H9 (cell line): ENCODE results near the gene CELA3A. TPM values are rescaled to one million over a fixed set of nuclear protein-coding genes. Genes with fewer than 3 reads are reported as not detected.

Experiments
- DNase-seq: peaks from one replicate; pipeline ENCODE4 v3.0.0-alpha.2; 2017
- H2AFZ ChIP-seq: one replicate; pipeline ENCODE4 v1.6.1; 2013; ENCODE audit warnings: mild to moderate bottlenecking, low read length, control low read depth, moderate library complexity
- H2AK5ac ChIP-seq: 2 replicates; pipeline ENCODE4 v1.6.1; 2013; ENCODE audit warnings: low read length, control low read depth, mixed read lengths; ENCODE audit not compliant: insufficient read length
- H2BK120ac ChIP-seq: one replicate; pipeline ENCODE4 v1.6.1; 2013; ENCODE audit warnings: low read depth, mild to moderate bottlenecking, low read length, control low read depth, inconsistent platforms; ENCODE audit not compliant: poor library complexity, severe bottlenecking
- H2BK12ac ChIP-seq: 2 replicates; pipeline ENCODE4 v1.6.1; 2013; ENCODE audit warnings: low read length, control low read depth, mixed read lengths, low read depth; ENCODE audit not compliant: insufficient read length
- H2BK15ac ChIP-seq: 2 replicates; pipeline ENCODE4 v1.6.1; 2013; ENCODE audit warnings: low read depth, low read length, control low read depth
- H2BK20ac ChIP-seq: one replicate; pipeline ENCODE4 v1.6.1; 2013; ENCODE audit warnings: low read depth, mild to moderate bottlenecking, low read length, control low read depth, inconsistent platforms; ENCODE audit not compliant: poor library complexity, severe bottlenecking
- H2BK5ac ChIP-seq: 2 replicates; pipeline ENCODE4 v1.6.1; 2013; ENCODE audit warnings: low read length, control low read depth, mixed read lengths; ENCODE audit not compliant: insufficient read length
- H3K14ac ChIP-seq: 2 replicates; pipeline ENCODE4 v1.6.1; 2013; ENCODE audit warnings: low read length, control low read depth; ENCODE audit not compliant: insufficient read depth
- H3K18ac ChIP-seq: 2 replicates; pipeline ENCODE4 v1.6.1; 2013; ENCODE audit warnings: low read depth, mild to moderate bottlenecking, mixed read lengths, low read length, control low read depth; ENCODE audit not compliant: insufficient read length
- H3K23ac ChIP-seq: 2 replicates; pipeline ENCODE4 v1.6.1; 2013; ENCODE audit warnings: low read length, control low read depth, mixed read lengths, low read depth; ENCODE audit not compliant: insufficient read length
- H3K23me2 ChIP-seq: 2 replicates; pipeline ENCODE4 v1.6.1; 2013; ENCODE audit warnings: low read depth, mild to moderate bottlenecking, mixed read lengths, low read length, control low read depth; ENCODE audit not compliant: insufficient read length, poor library complexity, severe bottlenecking
- H3K27ac ChIP-seq: 2 replicates; pipeline ENCODE4 v1.5.1; 2013; ENCODE audit warnings: low read length, control low read depth, mixed read lengths, low read depth; ENCODE audit not compliant: insufficient read length
- H3K27me3 ChIP-seq: 2 replicates; pipeline ENCODE4 v1.6.1; 2013; ENCODE audit warnings: low read length, control low read depth, inconsistent platforms; ENCODE audit not compliant: insufficient read depth
- H3K4ac ChIP-seq: 2 replicates; pipeline ENCODE4 v1.6.1; 2013; ENCODE audit warnings: low read depth, mild to moderate bottlenecking, control low read depth, inconsistent platforms, low read length, moderate library complexity
- H3K4me1 ChIP-seq: 2 replicates; pipeline ENCODE4 v1.6.1; 2013; ENCODE audit warnings: low read length, control low read depth, inconsistent platforms; ENCODE audit not compliant: insufficient read depth
- H3K4me2 ChIP-seq: 2 replicates; pipeline ENCODE4 v1.6.1; 2013; ENCODE audit warnings: low read length, control low read depth, mixed read lengths; ENCODE audit not compliant: insufficient read length, insufficient read depth
- H3K56ac ChIP-seq: 2 replicates; pipeline ENCODE4 v1.6.1; 2013; ENCODE audit warnings: low read depth, mild to moderate bottlenecking, mixed read lengths, low read length, control low read depth; ENCODE audit not compliant: insufficient read length
- H3K79me1 ChIP-seq: 2 replicates; pipeline ENCODE4 v1.6.1; 2013; ENCODE audit warnings: low read depth, mild to moderate bottlenecking, moderate library complexity, low read length, control low read depth, inconsistent platforms; ENCODE audit not compliant: insufficient read depth, poor library complexity, severe bottlenecking
- H3K79me2 ChIP-seq: 2 replicates; pipeline ENCODE4 v1.6.1; 2013; ENCODE audit warnings: low read length, control low read depth, inconsistent platforms; ENCODE audit not compliant: insufficient read depth
- H3K9ac ChIP-seq: 2 replicates; pipeline ENCODE4 v1.6.1; 2013; ENCODE audit warnings: low read length, control low read depth, mixed read lengths; ENCODE audit not compliant: insufficient read length; ENCODE audit errors: extremely low read depth
- H3K9me3 ChIP-seq: one replicate; pipeline ENCODE4 v1.6.1; 2013; ENCODE audit warnings: low read depth, low read length, inconsistent platforms; ENCODE audit not compliant: control insufficient read depth
- H3T11ph ChIP-seq: one replicate; pipeline ENCODE4 v1.6.1; 2013; ENCODE audit warnings: mild to moderate bottlenecking, low read length, control low read depth, inconsistent platforms
- H4K20me1 ChIP-seq: one replicate; pipeline ENCODE4 v1.6.1; 2013; ENCODE audit not compliant: control insufficient read depth, insufficient read length, insufficient read depth
- H4K5ac ChIP-seq: 2 replicates; pipeline ENCODE4 v1.6.1; 2013; ENCODE audit warnings: low read depth, mild to moderate bottlenecking, mixed read lengths, low read length, control low read depth; ENCODE audit not compliant: insufficient read length
- H4K8ac ChIP-seq: replicated peaks from 2 replicates; pipeline ENCODE4 v1.6.1; 2013; ENCODE audit warnings: low read length, control low read depth, mixed read lengths, low read depth; ENCODE audit not compliant: insufficient read length
- H4K91ac ChIP-seq: 2 replicates; pipeline ENCODE4 v1.6.1; 2013; ENCODE audit warnings: low read depth, mild to moderate bottlenecking, moderate library complexity, mixed read lengths, low read length, control low read depth; ENCODE audit not compliant: insufficient read length
- H3K27ac Mint-ChIP-seq, 3 experiments: 2 replicates in 2 of 3; 3 replicates in 1 of 3; pipeline ENCODE4 v1.8.0; 2020 to 2021; ENCODE audit warnings: mixed read lengths in 3 of 3, mild to moderate bottlenecking in 1 of 3, moderate library complexity in 1 of 3
- H3K27me3 Mint-ChIP-seq: 2 replicates; pipeline ENCODE4 v1.8.0; 2021; ENCODE audit warnings: low read depth, mild to moderate bottlenecking, moderate library complexity, mixed read lengths
- H3K36me3 Mint-ChIP-seq, 3 experiments: 2 replicates in 2 of 3; 3 replicates in 1 of 3; pipeline ENCODE4 v1.8.0; 2020 to 2021; ENCODE audit warnings: low read depth in 3 of 3, mixed read lengths in 3 of 3; ENCODE audit not compliant: insufficient read depth in 1 of 3
- H3K4me1 Mint-ChIP-seq, 2 experiments: 2 replicates each; pipeline ENCODE4 v1.8.0; 2020; ENCODE audit warnings: mixed read lengths in 2 of 2
- H3K4me3 Mint-ChIP-seq, 2 experiments: 2 replicates in 1 of 2; 3 replicates in 1 of 2; pipeline ENCODE4 v1.8.0; 2020 to 2021; ENCODE audit warnings: mild to moderate bottlenecking in 2 of 2, mixed read lengths in 2 of 2, moderate library complexity in 1 of 2
- H3K9me3 Mint-ChIP-seq, 2 experiments: 2 replicates in 1 of 2; 3 replicates in 1 of 2; pipeline ENCODE4 v1.8.0; 2020; ENCODE audit warnings: mild to moderate bottlenecking in 2 of 2, mixed read lengths in 2 of 2, moderate library complexity in 1 of 2
- whole genome bisulfite sequencing: extraction: QIAGEN DNeasy Blood & Tissue Kit; methylation state at CpG from one replicate; pipeline ENCODE4 v1.1.7; 2013; ENCODE audit warnings: missing lambda C conversion rate, low lambda C conversion rate, mixed read lengths; ENCODE audit not compliant: insufficient read length; ENCODE audit errors: extremely low coverage; 5-methylcytosine and 5-hydroxymethylcytosine counted together
- total RNA-seq: library from RNA; stranded (reverse); gene quantifications from 2 replicates; pipeline ENCODE4 v1.2.1, GENCODE V29; 2021
- TF ChIP-seq, protein P1 (sequence below): fragments of 200-600 bp; sonication (generic); conservative IDR thresholded peaks from 3 replicates; pipeline ENCODE4 v1.8.0; 2021; ENCODE audit warnings: antibody characterized with exemption, mild to moderate bottlenecking

Gene CELA3A
- total RNA-seq, 1 experiment from 2014 or later = not detected

DNA sequence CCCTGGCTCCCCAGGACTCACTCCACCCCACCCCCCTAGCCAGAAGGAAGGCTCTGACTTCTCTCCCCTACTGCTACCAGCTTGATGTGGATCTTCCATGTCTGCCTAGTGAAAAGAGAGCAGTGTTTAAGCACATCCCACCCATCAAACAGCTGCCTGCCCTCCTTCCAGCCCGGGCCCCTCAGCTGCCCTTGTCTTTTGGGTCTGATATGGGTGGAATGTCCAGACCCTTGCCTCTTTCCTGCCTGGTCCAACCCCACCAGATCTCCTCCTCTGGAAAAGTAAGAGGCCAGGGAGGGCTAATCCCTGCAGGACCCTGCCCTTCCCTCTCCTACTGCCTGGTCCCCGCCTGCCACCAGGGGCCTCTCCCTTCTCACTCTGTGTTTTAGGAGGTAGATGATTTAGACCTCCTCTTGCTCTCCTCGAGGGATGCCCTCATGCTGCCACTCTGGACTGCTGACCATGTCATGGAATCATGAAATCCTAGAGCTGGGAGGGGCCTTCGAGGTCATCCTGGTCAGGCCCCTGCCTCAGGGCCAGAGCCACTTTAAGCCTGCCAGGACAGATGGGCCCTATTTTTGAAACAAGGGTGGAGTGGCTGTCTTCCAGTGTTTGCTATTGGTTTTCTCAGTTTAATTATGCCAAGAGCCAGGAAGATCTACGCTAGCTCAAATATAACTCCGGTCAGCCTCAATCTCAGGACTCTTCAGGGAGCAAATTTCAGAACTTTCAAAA, 48.5 kb upstream of the CELA3A start:
- H2BK5ac ChIP-seq = no peak overlapping the region
- H3K79me1 ChIP-seq = no peaks in the 10 kb centered on the region
- Mint-ChIP-seq H3K4me1 (peaks cover 28% of the 10 kb centered on the region in 2 experiments), H3K36me3 (no peaks in the 10 kb centered on the region), H3K27ac (peak overlapping the region in 1 of 3 experiments; percentile 70; a peak in 2 of 7 replicates), H3K27me3 (no peaks in the 10 kb centered on the region; the same call in 1 of the 2 replicates), H3K4me3 (no peak overlapping the region), H3K9me3 (no peaks in the 10 kb centered on the region)
- no peak overlapping the region for H2AK5ac ChIP-seq
- H4K20me1 ChIP-seq = no peaks in the 10 kb centered on the region
- no peak overlapping the region for H3K9ac ChIP-seq
- no peak overlapping the region for H4K8ac ChIP-seq
- H3K27ac ChIP-seq = no peak overlapping the region
- WGBS = no CpG with 5 or more reads among the region's 6 CpGs
- H2BK15ac ChIP-seq = no peak overlapping the region
- no peaks in the 10 kb centered on the region for H3K9me3 ChIP-seq
- H3K23ac ChIP-seq = no peak overlapping the region
- H3T11ph ChIP-seq = no peak overlapping the region
- H2AFZ ChIP-seq = no peak overlapping the region
- H3K18ac ChIP-seq = no peak overlapping the region
- no peak overlapping the region for H2BK12ac ChIP-seq
- DNase-seq = no peak
- no peaks in the 10 kb centered on the region for H3K79me2 ChIP-seq
- no peak overlapping the region for H3K14ac ChIP-seq
- TF ChIP-seq, protein P1, sequence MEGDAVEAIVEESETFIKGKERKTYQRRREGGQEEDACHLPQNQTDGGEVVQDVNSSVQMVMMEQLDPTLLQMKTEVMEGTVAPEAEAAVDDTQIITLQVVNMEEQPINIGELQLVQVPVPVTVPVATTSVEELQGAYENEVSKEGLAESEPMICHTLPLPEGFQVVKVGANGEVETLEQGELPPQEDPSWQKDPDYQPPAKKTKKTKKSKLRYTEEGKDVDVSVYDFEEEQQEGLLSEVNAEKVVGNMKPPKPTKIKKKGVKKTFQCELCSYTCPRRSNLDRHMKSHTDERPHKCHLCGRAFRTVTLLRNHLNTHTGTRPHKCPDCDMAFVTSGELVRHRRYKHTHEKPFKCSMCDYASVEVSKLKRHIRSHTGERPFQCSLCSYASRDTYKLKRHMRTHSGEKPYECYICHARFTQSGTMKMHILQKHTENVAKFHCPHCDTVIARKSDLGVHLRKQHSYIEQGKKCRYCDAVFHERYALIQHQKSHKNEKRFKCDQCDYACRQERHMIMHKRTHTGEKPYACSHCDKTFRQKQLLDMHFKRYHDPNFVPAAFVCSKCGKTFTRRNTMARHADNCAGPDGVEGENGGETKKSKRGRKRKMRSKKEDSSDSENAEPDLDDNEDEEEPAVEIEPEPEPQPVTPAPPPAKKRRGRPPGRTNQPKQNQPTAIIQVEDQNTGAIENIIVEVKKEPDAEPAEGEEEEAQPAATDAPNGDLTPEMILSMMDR = peak; percentile 50
- no peak overlapping the region for H4K5ac ChIP-seq
- H3K4ac ChIP-seq = no peak overlapping the region
- no peak overlapping the region for H4K91ac ChIP-seq
- peaks cover 4% of the 10 kb centered on the region; the same call in 1 of the 2 replicates for H3K4me1 ChIP-seq
- H3K4me2 ChIP-seq = no peak overlapping the region
- no peak overlapping the region for H3K56ac ChIP-seq
- no peaks in the 10 kb centered on the region for H3K23me2 ChIP-seq
- no peaks in the 10 kb centered on the region for H3K27me3 ChIP-seq
- no peak overlapping the region for H2BK20ac ChIP-seq
- H2BK120ac ChIP-seq = no peak overlapping the region
